ENCODE results near the gene CERS1. TPM values are rescaled to one million over a fixed set of nuclear protein-coding genes. Genes with fewer than 3 reads are reported as not detected.

CERS1 gene
- total and polyA plus RNA-seq, 4 donors, result 0.28 TPM; not detected in 3

- 71% methylated on average over 18 of the region's 18 CpGs for WGBS
- no peak overlapping the region for H3K9ac ChIP-seq (ENCODE audit: low read depth in 1 of 2, low read length in 2 of 2)
Observed at GRCh38 chr19:18941628-18942354, 45.8 kb upstream of the CERS1 start.

GRCh38 chr19:18940769-18941627, 45.0 kb upstream of the CERS1 start, which contains the start of gene HOMER3:
TSS of gene HOMER3 (minus strand) at chr19:18941217. CDS start at chr19:18938982, 2,235 bp downstream.
- H3K27me3 ChIP-seq (ENCODE audit: control insufficient read depth in 4 of 4, insufficient read depth in 4 of 4, low read length in 3 of 4), result no peaks in the 10 kb centered on the region
- H3K9me3 ChIP-seq (ENCODE audit: control insufficient read depth in 4 of 4, low read length in 3 of 4), result no peaks in the 10 kb centered on the region
- 2% methylated on average over 81 of the region's 81 CpGs for WGBS
- H3K9ac ChIP-seq (ENCODE audit: low read depth in 1 of 2, low read length in 2 of 2), result peak within 1 kb of the TSS; percentile 7 to 53
- H3K27ac ChIP-seq (ENCODE audit: low read depth in 1 of 2, low read length in 2 of 2), result peak within 1 kb of the TSS in 1 of 2 donors; percentile 20
- peak within 1 kb of the TSS; percentile 34 to 69 (median 63) for H3K4me3 ChIP-seq (ENCODE audit: low read depth in 1 of 3, low read length in 3 of 3)
- DNase-seq (ENCODE audit: low spot score), result peak; percentile 81
- peaks cover 2 to 6% (median 4%) of the 10 kb centered on the region in 4 donors for H3K4me1 ChIP-seq (ENCODE audit: control insufficient read depth in 4 of 4, insufficient read depth in 4 of 4, low read length in 3 of 4)
- H3K36me3 ChIP-seq (ENCODE audit: control insufficient read depth in 4 of 4, insufficient read depth in 3 of 4, low read depth in 1 of 4, low read length in 3 of 4), result no peaks in the 10 kb centered on the region
- TF ChIP-seq HNF4A (conservative IDR thresholded peaks at IDR 0.05) (no peak), CTCF (IDR thresholded peaks at IDR 0.05; ENCODE audit: low read depth, low read length, missing input control) (peak; percentile 21), RAD21 (IDR thresholded peaks at IDR 0.05) (peak; percentile 7 to 8)

More at GRCh38 chr19:18941628-18942354, 45.8 kb upstream of the CERS1 start:
- Histone ChIP-seq H3K27me3 (ENCODE audit: control insufficient read depth in 4 of 4, insufficient read depth in 4 of 4, low read length in 3 of 4) (no peaks in the 10 kb centered on the region), H3K36me3 (ENCODE audit: control insufficient read depth in 4 of 4, insufficient read depth in 3 of 4, low read depth in 1 of 4, low read length in 3 of 4) (no peaks in the 10 kb centered on the region), H3K4me1 (ENCODE audit: control insufficient read depth in 4 of 4, insufficient read depth in 4 of 4, low read length in 3 of 4) (peaks cover 2 to 6% (median 4%) of the 10 kb centered on the region in 4 donors), H3K9me3 (ENCODE audit: control insufficient read depth in 4 of 4, low read length in 3 of 4) (no peaks in the 10 kb centered on the region), H3K4me3 (ENCODE audit: low read depth in 1 of 3, low read length in 3 of 3) (no peak overlapping the region), H3K27ac (ENCODE audit: low read depth in 1 of 2, low read length in 2 of 2) (no peak overlapping the region)
- TF ChIP-seq EGR1 (IDR thresholded peaks at IDR 0.05; ENCODE audit: low read depth in 2 of 2) (no peak), FOXA1 (IDR thresholded peaks at IDR 0.05) (no peak), HNF4G (IDR thresholded peaks at IDR 0.05) (no peak)
- TF ChIP-seq, protein P1, sequence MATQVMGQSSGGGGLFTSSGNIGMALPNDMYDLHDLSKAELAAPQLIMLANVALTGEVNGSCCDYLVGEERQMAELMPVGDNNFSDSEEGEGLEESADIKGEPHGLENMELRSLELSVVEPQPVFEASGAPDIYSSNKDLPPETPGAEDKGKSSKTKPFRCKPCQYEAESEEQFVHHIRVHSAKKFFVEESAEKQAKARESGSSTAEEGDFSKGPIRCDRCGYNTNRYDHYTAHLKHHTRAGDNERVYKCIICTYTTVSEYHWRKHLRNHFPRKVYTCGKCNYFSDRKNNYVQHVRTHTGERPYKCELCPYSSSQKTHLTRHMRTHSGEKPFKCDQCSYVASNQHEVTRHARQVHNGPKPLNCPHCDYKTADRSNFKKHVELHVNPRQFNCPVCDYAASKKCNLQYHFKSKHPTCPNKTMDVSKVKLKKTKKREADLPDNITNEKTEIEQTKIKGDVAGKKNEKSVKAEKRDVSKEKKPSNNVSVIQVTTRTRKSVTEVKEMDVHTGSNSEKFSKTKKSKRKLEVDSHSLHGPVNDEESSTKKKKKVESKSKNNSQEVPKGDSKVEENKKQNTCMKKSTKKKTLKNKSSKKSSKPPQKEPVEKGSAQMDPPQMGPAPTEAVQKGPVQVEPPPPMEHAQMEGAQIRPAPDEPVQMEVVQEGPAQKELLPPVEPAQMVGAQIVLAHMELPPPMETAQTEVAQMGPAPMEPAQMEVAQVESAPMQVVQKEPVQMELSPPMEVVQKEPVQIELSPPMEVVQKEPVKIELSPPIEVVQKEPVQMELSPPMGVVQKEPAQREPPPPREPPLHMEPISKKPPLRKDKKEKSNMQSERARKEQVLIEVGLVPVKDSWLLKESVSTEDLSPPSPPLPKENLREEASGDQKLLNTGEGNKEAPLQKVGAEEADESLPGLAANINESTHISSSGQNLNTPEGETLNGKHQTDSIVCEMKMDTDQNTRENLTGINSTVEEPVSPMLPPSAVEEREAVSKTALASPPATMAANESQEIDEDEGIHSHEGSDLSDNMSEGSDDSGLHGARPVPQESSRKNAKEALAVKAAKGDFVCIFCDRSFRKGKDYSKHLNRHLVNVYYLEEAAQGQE (IDR thresholded peaks at IDR 0.05), result no peak
- DNase-seq (ENCODE audit: low spot score), result no peak
